ENCODE results near the gene CD300LD. TPM values are rescaled to one million over a fixed set of nuclear protein-coding genes. Genes with fewer than 3 reads are reported as not detected.

Gene CD300LD
- total RNA-seq, 2 donors from 2014 or later: not detected

- Histone ChIP-seq H3K27ac (ENCODE audit: low read depth, low read length) (no peak overlapping the region), H3K9me3 (ENCODE audit: control insufficient read depth, low read length) (peaks cover 13% of the 10 kb centered on the region), H3K4me1 (ENCODE audit: control insufficient read depth, insufficient read depth, low read length) (no peaks in the 10 kb centered on the region), H3K4me3 (ENCODE audit: low read length) (no peak overlapping the region), H3K27me3 (ENCODE audit: control insufficient read depth, insufficient read depth, low read length, poor library complexity, severe bottlenecking) (no peaks in the 10 kb centered on the region), H3K36me3 (ENCODE audit: control insufficient read depth, insufficient read depth, low read length) (no peaks in the 10 kb centered on the region), H3K9ac (ENCODE audit: extremely low read depth, low read length, poor library complexity, severe bottlenecking) (no peak overlapping the region)
- no peaks in the 10 kb centered on the region for H3K4me1 Mint-ChIP-seq
- H3K27me3 Mint-ChIP-seq (ENCODE audit: insufficient read depth): peaks cover 8% of the 10 kb centered on the region
- peak; percentile 22 for DNase-seq
- no peak overlapping the region for H3K27ac Mint-ChIP-seq
- TF ChIP-seq, protein P1, sequence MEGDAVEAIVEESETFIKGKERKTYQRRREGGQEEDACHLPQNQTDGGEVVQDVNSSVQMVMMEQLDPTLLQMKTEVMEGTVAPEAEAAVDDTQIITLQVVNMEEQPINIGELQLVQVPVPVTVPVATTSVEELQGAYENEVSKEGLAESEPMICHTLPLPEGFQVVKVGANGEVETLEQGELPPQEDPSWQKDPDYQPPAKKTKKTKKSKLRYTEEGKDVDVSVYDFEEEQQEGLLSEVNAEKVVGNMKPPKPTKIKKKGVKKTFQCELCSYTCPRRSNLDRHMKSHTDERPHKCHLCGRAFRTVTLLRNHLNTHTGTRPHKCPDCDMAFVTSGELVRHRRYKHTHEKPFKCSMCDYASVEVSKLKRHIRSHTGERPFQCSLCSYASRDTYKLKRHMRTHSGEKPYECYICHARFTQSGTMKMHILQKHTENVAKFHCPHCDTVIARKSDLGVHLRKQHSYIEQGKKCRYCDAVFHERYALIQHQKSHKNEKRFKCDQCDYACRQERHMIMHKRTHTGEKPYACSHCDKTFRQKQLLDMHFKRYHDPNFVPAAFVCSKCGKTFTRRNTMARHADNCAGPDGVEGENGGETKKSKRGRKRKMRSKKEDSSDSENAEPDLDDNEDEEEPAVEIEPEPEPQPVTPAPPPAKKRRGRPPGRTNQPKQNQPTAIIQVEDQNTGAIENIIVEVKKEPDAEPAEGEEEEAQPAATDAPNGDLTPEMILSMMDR (conservative IDR thresholded peaks at IDR 0.05): no peak
- H3K9me3 Mint-ChIP-seq: peaks cover 31% of the 10 kb centered on the region
- H3K36me3 Mint-ChIP-seq (ENCODE audit: low read depth): no peaks in the 10 kb centered on the region
- WGBS, 2 experiments (ENCODE audit: insufficient coverage in 1 of 2, insufficient read length in 1 of 2): 93 to 98% methylated on average over 7 of the region's 7 CpGs
- no peak overlapping the region for H3K4me3 Mint-ChIP-seq
Measured at GRCh38 chr17:74555427-74555940, 36.6 kb downstream of the CD300LD start.

GRCh38 chr17:74554909-74555308 lies 37.2 kb downstream of the CD300LD start:
- Mint-ChIP-seq H3K27me3 (ENCODE audit: insufficient read depth) (peaks cover 9% of the 10 kb centered on the region), H3K4me1 (no peaks in the 10 kb centered on the region), H3K4me3 (no peak overlapping the region), H3K9me3 (peaks cover 31% of the 10 kb centered on the region), H3K27ac (no peak overlapping the region), H3K36me3 (ENCODE audit: low read depth) (no peaks in the 10 kb centered on the region)
- no peaks in the 10 kb centered on the region for H3K27me3 ChIP-seq (ENCODE audit: control insufficient read depth, insufficient read depth, low read length, poor library complexity, severe bottlenecking)
- TF ChIP-seq, protein P1 (conservative IDR thresholded peaks at IDR 0.05): no peak
- 86 to 100% methylated on average over 2 to 6 of the region's 6 CpGs for WGBS, 2 experiments (ENCODE audit: insufficient coverage in 1 of 2, insufficient read length in 1 of 2)
- H3K27ac ChIP-seq (ENCODE audit: low read depth, low read length): no peak overlapping the region
- H3K4me1 ChIP-seq (ENCODE audit: control insufficient read depth, insufficient read depth, low read length): no peaks in the 10 kb centered on the region
- peak; percentile 20 for DNase-seq
- no peak overlapping the region for H3K4me3 ChIP-seq (ENCODE audit: low read length)
- H3K9ac ChIP-seq (ENCODE audit: extremely low read depth, low read length, poor library complexity, severe bottlenecking): no peak overlapping the region
- H3K36me3 ChIP-seq (ENCODE audit: control insufficient read depth, insufficient read depth, low read length): no peaks in the 10 kb centered on the region
- H3K9me3 ChIP-seq (ENCODE audit: control insufficient read depth, low read length): peaks cover 13% of the 10 kb centered on the region

- Histone ChIP-seq H3K27ac (ENCODE audit: low read depth, low read length) (peak overlapping the region; percentile 3), H3K4me3 (ENCODE audit: low read length) (no peak overlapping the region), H3K36me3 (ENCODE audit: control insufficient read depth, insufficient read depth, low read length) (no peaks in the 10 kb centered on the region), H3K4me1 (ENCODE audit: control insufficient read depth, insufficient read depth, low read length) (no peaks in the 10 kb centered on the region), H3K9ac (ENCODE audit: extremely low read depth, low read length, poor library complexity, severe bottlenecking) (no peak overlapping the region), H3K9me3 (ENCODE audit: control insufficient read depth, low read length) (no peaks in the 10 kb centered on the region), H3K27me3 (ENCODE audit: control insufficient read depth, insufficient read depth, low read length, poor library complexity, severe bottlenecking) (no peaks in the 10 kb centered on the region)
- Mint-ChIP-seq H3K36me3 (ENCODE audit: low read depth) (no peaks in the 10 kb centered on the region), H3K9me3 (peaks cover 9% of the 10 kb centered on the region), H3K27me3 (ENCODE audit: insufficient read depth) (peaks cover 9% of the 10 kb centered on the region), H3K4me3 (no peak overlapping the region), H3K4me1 (no peaks in the 10 kb centered on the region), H3K27ac (no peak overlapping the region)
- TF ChIP-seq, protein P1 (conservative IDR thresholded peaks at IDR 0.05): no peak
- DNase-seq: no peak
- 63 to 72% methylated on average over 5 to 7 of the region's 7 CpGs for WGBS, 2 experiments (ENCODE audit: insufficient coverage in 1 of 2, insufficient read length in 1 of 2)
Measured at GRCh38 chr17:74552037-74552436, 40.0 kb downstream of the CD300LD start.
